Heart right ventricle (tissue), 16 donors: ENCODE measurements around the gene PBX4. TPM values are rescaled to one million over a fixed set of nuclear protein-coding genes. Genes with fewer than 3 reads are reported as not detected.

Experiments
- ATAC-seq, 8 donors: fragments of 200-7000 bp; cut with Tn5 transposase; one replicate each; pipeline ENCODE4 v1.9.1; 2020; ENCODE audit warnings: mild to moderate bottlenecking in 8 of 8, moderate library complexity in 8 of 8, moderate number of reproducible peaks in 1 of 8
- DNase-seq, 2 donors: peaks; one replicate each; pipeline ENCODE4 v3.0.0-alpha.2; 2020
- H3K27ac ChIP-seq, 10 donors: fragments of 200-600 bp; sonication (generic) in 2 of 10; one replicate each; pipeline versions ENCODE4 v1.5.0 to v1.8.0; 2020 to 2022; ENCODE audit warnings: mild to moderate bottlenecking in 3 of 10
- H3K27me3 ChIP-seq, 7 donors: fragments of 200-600 bp; one replicate each; pipeline ENCODE4 v1.8.0; 2021 to 2022; ENCODE audit warnings: mild to moderate bottlenecking in 2 of 7
- H3K36me3 ChIP-seq, 9 donors: fragments of 200-600 bp; sonication (generic) in 1 of 9; one replicate each; pipeline versions ENCODE4 v1.5.0 to v1.8.0; 2020 to 2022; ENCODE audit warnings: mild to moderate bottlenecking in 2 of 9
- H3K4me1 ChIP-seq, 9 donors: fragments of 200-600 bp; sonication (generic) in 1 of 9; one replicate each; pipeline versions ENCODE4 v1.5.0 to v1.8.0; 2020 to 2022; ENCODE audit warnings: mild to moderate bottlenecking in 4 of 9
- H3K4me3 ChIP-seq, 10 donors: fragments of 200-600 bp; sonication (generic) in 2 of 10; one replicate each; pipeline versions ENCODE4 v1.5.0 to v1.8.0; 2020 to 2022; ENCODE audit warnings: mild to moderate bottlenecking in 7 of 10, moderate library complexity in 2 of 10
- H3K9me3 ChIP-seq, 11 donors: fragments of 200-600 bp in 10 of 11; sonication (generic) in 2 of 11; one replicate each; pipeline versions ENCODE4 v1.5.0 to v1.8.0; 2013 to 2022; ENCODE audit warnings: mild to moderate bottlenecking in 2 of 11, control low read depth in 1 of 11, moderate library complexity in 1 of 11
- CTCF ChIP-seq, 9 donors: fragments of 200-600 bp; sonication (generic) in 2 of 9; IDR thresholded peaks; one replicate each; pipeline versions ENCODE4 v1.5.0 to v1.8.0; 2021 to 2022; ENCODE audit warnings: antibody characterized with exemption in 9 of 9, mild to moderate bottlenecking in 5 of 9, moderate library complexity in 1 of 9
- WGBS, 2 donors: extraction: QIAGEN DNeasy Blood & Tissue Kit; methylation state at CpG; one replicate each; pipeline ENCODE4 v1.1.7; 2013; ENCODE audit warnings: inconsistent platforms in 1 of 2; 5-methylcytosine and 5-hydroxymethylcytosine counted together
- intact Hi-C, 10 donors: fragments of 100-400 bp; cut with DNase I; formaldehyde crosslinking; loops; one replicate each; pipeline versions ENCODE4 v1.11.1 to v1.14.2; 2022
- polyA plus RNA-seq, 2 donors: library from polyadenylated mRNA; stranded (reverse); fragments of 200-250 nt; gene quantifications; one replicate each; pipeline ENCODE4 v1.2.3, GENCODE V29; 2013
- total RNA-seq, 10 donors: library from RNA; stranded (reverse); fragmentation: NEBNext Ultra II Directional in 3 of 10; extraction: Animal tissue kit (Norgen Biotek cat#: 25700) in 3 of 10; gene quantifications; one replicate each; pipeline versions ENCODE4 v1.2.1 to v1.2.4, GENCODE V29; 2021 to 2023
- donor health status: Arrhythmogenic right ventricular cardiomyopathy.
- donor health status: ischemic (EF 13 %, LVEDD 7.1; RV severe dilation, severe dysfunction).
- donor health status: healthy with polysubstance abuse.
- donor health status: DM: no; HTN: yes; CAD: no.
- donor health status: DM: no; HTN: no; CAD: no.
- donor health status: ischemic (EF 25% LVEDD 6.9; RV normal size, moderate dysfunction).
- donor health status: ischemic (EF 25% LVEDD 5.7; RV mildly dilated, moderate dysfunction).
- donor health status: healthy.
- donor health status: DM: yes; HTN: yes; CAD: no.
- donor health status: Ischemic cardiomyopathy.
- donor health status: ischemic (EF 35%, LVEDD 5.7; RV mildly dilated, moderate dysfunction).
- donor health status: nonischemic (EF 11% LVEDD 7.7; RV severe dilation, severe dysfunction).
- donor health status: DM: yes; HTN: yes; CAD: no.
- donor health status: PGD.
- donor health status: ischemic (EF 29% LVEDD 5.4; RV normal size, mild dysfunction).
- donor health status: nonischemic (EF 23%, LVEDD 6.1; RV moderate dilation, normal function).

PBX4 gene
- total and polyA plus RNA-seq, 12 donors: 0.06 to 1.2 (median 0.36) TPM; not detected in 7

GRCh38 chr19:19659646-19660245 lies 41.3 kb upstream of the PBX4 start:
- Histone ChIP-seq H3K4me1 (peaks cover 5 to 28% (median 20%) of the 10 kb centered on the region in 9 donors), H3K9me3 (no peaks in the 10 kb centered on the region), H3K4me3 (no peak overlapping the region), H3K27me3 (no peaks in the 10 kb centered on the region), H3K27ac (no peak overlapping the region), H3K36me3 (peaks cover 4 to 60% (median 33%) of the 10 kb centered on the region in 9 donors)
- 84 to 85% methylated on average over 17 of the region's 17 CpGs for WGBS, 2 donors
- intact Hi-C loops: loop anchor here in 2 of 10 donors (5.0 to 10.0 kb wide), 4 partner anchors 73 to 245 kb away; partner anchors contain the start of genes ZNF14 (in 1 of the 2), ZNF506 (in 1 of the 2) and ZNF93 (in 1 of the 2)
- DNase-seq (no peak), ATAC-seq (no peak)
- no peak for TF ChIP-seq CTCF (IDR thresholded peaks at IDR 0.05)

GRCh38 chr19:19657397-19657783 lies 38.9 kb upstream of the PBX4 start:
- ATAC-seq (no peak), DNase-seq (no peak)
- Histone ChIP-seq H3K4me1 (peaks cover 4 to 15% (median 10%) of the 10 kb centered on the region in 9 donors), H3K27me3 (no peaks in the 10 kb centered on the region), H3K9me3 (no peaks in the 10 kb centered on the region), H3K36me3 (peaks cover 7 to 84% (median 56%) of the 10 kb centered on the region in 9 donors), H3K27ac (no peak overlapping the region), H3K4me3 (no peak overlapping the region)
- no peak for TF ChIP-seq CTCF (IDR thresholded peaks at IDR 0.05)
- intact Hi-C loops: no loop called here
- 62 to 64% methylated on average over 10 of the region's 10 CpGs for WGBS, 2 donors

- WGBS, 2 donors: 92 to 93% methylated on average over 33 of the region's 33 CpGs
- Histone ChIP-seq H3K9me3 (no peaks in the 10 kb centered on the region), H3K36me3 (peaks cover 7 to 91% (median 61%) of the 10 kb centered on the region in 9 donors), H3K4me1 (peaks cover 0 to 8% (median 5%) of the 10 kb centered on the region in 9 donors), H3K4me3 (no peak overlapping the region), H3K27ac (no peak overlapping the region), H3K27me3 (no peaks in the 10 kb centered on the region)
- intact Hi-C loops: no loop called here
- ATAC-seq: no peak
- DNase-seq: no peak
- TF ChIP-seq CTCF (IDR thresholded peaks at IDR 0.05): no peak
Observed at GRCh38 chr19:19656451-19657396, 38.2 kb upstream of the PBX4 start.

- ATAC-seq (no peak), DNase-seq (no peak)
- intact Hi-C loops: no loop called here
- 92 to 93% methylated on average over 27 of the region's 27 CpGs for WGBS, 2 donors
- Histone ChIP-seq H3K4me1 (peaks cover 0 to 6% (median 0%) of the 10 kb centered on the region in 9 donors), H3K36me3 (peaks cover 7 to 97% (median 65%) of the 10 kb centered on the region in 9 donors), H3K9me3 (no peaks in the 10 kb centered on the region), H3K27ac (no peak overlapping the region), H3K4me3 (no peak overlapping the region), H3K27me3 (no peaks in the 10 kb centered on the region)
- TF ChIP-seq CTCF (IDR thresholded peaks at IDR 0.05): no peak
Observed at GRCh38 chr19:19655641-19656343, 37.3 kb upstream of the PBX4 start.
